Activated effector memory CD4-positive, alpha-beta T cell treated with Interleukin-2 at 50 U/mL for 16 hours (primary cell): Measurements from ENCODE around the gene WWOX.

Experiments
- DNase-seq: peaks from one replicate; pipeline ENCODE4 v3.0.0-alpha.2; 2020

Gene WWOX

DNA sequence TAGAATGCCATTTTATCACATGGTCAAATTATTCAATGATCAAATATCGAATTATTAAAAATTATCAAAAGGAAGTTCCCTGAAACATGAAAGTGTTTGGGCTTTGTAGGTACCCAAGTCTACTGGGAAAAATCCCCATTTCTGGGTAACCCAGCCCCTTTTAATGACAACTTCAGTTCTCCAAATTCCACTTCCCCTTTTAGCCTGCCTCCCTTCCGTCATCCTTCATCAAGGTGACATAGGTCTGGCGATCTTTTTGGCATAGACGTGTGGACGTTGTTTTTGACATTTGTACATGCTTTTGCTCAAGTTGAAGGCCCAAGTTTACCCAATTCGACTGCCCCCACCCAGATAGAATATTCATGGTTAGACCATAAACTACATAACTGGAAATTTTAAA, 840.1 kb downstream of the WWOX start:
- no peak for DNase-seq

DNA sequence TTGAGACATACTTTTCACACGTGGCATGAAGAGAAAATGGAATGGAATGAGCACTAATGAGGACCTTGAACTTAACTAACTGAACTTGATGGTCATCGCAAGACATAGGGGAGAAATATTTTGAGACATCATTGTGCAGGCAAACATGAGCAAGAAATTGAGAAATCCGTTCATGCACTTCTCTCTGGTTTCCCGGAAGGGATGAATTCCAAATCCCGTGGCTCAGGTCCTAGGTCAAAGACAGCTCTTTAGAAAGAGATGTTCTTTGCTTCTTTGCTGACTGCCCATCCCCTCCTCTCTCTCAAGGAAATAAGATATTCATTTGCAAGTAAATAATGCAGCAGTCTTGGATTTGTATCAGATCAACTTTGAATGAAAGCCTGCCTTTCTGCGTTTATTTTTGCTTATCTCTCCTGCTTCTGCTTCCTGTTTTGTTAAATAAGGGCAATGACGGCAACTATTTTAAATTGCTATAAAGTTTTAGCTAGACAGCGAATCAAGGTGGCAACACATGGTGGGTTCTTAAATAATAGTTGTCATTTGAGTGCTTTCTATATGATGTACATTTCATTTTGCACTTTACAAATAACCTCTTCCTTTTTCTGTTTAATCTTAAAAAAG, 843.3 kb downstream of the WWOX start:
- no peak for DNase-seq

DNA sequence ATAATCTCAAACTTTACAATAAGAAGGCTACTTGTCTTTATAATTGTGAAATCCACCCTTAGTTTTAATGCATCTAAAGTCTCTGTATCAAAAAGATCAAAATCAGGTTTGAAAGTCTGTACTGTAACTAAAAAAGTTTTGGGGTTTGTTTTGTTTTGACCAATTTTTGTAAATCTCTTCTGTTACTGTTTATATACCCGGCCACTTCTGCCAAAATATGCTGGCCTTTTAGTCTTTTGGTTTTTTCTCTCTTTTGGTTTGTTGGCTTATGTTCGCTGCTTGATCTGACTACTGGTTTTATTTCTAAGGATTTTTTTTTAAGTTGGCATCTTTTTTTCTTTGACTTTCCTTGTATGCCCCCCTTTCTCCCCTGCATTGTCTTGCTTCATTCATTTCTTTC, 845.9 kb downstream of the WWOX start:
- DNase-seq, result no peak

DNA sequence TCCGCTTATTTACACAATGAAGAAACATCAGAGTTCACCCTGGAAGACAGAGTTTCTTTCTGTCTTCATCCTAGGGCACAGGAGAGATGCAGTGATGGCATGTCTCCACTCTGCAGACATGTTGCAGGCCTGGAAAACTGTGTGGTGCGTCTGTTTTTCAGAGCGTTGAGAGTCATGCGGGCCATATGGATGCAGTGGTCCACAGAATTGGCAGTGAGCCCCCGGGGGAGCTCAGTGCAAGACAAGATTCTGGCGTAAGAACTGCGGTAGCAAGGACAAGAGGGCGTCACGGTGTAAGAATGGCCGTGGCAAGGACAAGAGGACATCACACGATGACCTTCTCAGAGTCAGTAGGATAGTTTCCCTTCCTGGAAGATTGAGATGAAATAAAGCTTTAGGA, 847.1 kb downstream of the WWOX start:
- no peak for DNase-seq

DNA sequence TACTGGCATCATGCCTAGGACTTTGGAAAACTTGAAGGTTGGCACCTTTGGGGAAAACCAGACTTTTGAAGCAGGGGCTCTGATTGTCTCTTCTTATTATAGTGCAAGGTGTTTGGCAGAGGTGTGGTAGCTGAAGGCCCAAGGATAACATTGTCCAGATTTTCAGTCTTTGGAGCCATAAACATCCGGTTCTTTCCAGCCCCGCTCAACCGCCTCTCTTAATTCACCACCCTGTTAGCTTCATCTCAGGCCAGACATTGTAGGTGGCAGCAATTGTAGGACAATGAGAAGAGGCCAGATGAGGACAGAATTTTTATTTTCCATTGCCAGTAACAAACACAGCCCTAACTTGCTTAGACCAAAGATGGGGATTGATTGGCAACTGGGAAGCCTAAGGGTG, 851.3 kb downstream of the WWOX start:
- DNase-seq, result no peak

DNA sequence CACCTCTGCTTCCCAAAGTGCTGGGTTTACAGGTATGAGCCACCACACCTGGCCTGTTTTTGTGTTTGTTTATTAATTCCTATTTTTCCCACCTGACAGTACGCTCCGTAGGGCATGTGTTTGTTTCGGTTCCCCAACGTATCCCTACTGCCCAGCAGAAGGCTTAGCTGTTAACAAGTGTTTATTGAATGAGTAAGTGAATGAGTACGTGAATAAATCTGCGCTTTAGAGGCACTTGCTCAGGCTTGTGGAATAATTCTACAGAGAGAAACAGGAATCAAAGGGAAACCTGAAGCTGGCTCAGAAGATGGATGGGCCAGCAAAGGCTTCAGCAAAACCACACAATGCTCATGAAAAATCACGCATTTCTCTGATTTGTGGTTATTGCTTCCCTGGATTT, 853.2 kb downstream of the WWOX start:
- DNase-seq, result no peak

DNA sequence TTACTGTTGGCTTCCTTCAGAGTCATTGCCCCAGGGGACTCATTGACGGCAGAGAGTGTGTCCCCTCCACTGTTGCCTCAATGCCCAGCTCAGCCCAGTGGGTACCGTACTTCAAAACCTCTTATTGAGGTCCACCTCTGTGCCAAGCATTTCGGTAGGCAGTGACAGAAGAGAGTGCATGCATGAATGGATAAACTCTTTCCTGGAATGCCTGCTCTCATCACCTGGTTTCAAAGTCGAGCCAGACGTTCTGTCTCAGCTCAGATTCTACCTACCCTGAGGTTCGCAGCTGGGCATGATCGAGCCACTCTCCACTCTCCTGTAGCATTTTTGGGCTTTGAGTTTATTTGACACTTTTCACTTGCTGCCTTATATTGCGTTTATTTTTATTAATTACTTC, 854.1 kb downstream of the WWOX start:
- no peak for DNase-seq

DNA sequence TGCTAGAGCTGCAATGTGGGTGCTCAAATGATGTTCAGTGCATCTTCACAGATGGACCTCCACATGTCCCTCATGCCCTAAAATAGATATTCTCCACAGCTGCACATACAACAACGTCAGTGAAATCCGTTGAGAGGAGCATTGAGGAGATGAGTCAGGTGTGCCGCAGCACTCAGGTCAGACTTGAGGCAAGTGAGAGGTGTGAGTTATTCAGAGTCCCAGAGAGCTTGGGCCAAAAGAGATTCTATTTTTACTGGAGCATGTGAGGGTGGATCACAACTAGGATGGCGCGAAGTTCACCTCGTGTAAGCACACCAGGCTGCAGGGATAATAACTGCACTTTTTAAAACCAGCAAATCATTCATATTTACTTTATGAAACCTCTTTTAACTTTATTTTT, 855.8 kb downstream of the WWOX start:
- no peak for DNase-seq

DNA sequence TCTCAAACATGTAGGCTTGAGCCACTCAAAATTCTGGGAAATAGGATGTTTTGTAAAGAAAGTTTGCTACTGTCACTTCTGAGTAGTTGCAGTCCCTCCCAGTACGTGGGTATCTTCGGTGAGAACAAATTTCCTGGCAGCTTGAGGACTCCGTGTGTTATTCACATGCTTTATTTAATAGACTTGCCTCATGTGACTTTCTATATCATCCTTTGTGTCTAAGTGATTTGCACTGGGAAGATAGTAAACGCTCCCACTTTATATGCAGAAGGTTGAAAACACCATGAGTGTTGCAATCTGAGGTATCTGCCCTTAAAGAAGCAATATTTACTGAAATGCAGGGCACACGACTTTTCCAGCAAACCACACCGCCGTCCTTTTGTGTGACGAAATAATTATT, 857.4 kb downstream of the WWOX start:
- no peak for DNase-seq

DNA sequence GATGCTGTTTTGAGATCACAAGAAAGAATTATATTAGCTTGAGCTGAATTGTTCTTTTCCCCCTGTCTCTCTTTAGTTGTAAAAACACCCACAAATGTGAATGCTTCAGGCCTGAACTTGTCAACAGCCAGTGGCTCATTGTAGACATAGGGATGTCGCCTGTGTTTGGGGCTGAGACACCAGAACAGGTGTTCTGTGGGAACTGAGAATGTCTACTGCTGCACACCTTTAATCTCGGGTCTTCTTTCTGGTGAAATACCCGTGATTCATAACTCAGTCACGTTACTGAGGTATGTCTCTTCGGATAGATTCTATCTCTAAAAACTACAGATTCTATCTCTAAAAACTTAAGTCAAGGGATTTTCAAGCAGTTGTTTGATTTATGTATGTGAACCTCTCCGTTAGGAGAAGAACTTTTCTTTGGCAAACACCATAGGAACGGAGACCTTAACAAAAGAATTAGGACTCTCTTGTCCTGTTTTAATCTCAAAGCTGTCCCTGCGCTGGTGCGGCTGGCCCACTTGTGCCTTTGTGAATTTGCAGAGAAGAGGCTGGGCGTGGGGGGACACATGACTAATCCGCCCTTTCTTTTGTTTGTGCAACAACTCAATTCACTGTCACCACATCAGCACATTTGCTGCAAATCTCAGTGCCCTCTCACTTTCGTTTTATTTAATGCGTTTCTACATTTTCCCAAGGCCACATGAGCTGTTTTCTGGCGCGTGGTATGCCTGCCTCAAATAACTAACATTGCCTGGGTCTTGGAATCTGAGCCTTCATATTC, 858.1 kb downstream of the WWOX start:
- no peak for DNase-seq

DNA sequence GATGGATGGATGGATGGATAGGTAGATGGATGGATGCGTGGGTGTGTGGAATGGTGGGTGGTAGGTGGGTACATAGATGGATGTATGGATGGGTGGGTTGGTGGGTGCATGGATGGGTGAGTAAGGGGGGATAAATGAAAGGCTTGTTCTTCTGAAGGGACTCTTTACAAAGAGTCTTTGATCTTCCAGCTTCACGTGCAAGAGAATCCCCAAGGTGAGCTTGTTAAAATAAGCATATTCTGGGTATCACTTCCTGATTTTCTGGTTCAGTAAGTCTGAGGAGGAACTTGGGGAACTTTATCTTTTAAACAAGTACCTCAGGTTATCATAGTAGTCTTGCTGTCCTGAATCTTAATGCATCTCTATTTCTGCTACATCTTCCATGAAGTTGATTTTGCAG, 862.0 kb downstream of the WWOX start:
- no peak for DNase-seq

DNA sequence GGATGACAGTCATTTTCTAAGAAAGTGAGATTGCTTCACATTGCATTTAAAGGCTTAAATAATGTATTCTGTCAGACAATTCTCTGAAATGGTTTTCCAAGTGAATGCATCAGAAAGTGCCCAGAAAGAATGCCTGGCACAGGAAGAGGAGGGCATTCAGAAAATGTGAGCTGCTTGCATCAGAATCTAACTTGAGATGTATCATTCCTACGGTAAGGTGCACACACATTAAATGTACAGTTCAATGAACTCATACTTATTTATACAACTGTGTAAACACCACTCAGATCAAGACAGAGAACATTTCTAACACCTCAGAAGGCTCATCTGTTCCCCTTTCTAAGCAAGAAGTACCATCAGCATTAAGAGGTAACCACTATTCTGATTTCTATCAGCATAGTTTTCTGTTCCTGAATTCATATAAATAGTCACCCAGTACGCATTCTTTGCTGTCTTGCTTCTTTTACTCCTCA, 863.0 kb downstream of the WWOX start:
- no peak for DNase-seq

DNA sequence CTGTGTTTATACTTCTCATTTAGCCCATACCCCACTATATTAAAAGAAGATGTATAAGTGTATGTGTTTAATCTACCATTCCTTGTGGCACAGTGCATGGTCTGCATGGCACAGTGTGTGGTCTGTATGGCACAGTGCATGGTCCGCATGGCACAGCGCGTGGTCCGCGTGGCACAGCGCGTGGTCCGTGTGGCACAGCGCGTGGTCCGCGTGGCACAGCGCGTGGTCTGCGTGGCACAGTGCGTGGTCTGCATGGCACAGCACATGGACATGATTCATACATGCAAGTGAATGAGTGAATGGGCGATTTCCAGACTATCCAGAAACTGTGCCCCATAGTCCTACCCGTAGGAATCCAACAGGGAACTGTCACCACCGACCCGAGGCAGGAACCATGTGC, 868.5 kb downstream of the WWOX start:
- no peak for DNase-seq

DNA sequence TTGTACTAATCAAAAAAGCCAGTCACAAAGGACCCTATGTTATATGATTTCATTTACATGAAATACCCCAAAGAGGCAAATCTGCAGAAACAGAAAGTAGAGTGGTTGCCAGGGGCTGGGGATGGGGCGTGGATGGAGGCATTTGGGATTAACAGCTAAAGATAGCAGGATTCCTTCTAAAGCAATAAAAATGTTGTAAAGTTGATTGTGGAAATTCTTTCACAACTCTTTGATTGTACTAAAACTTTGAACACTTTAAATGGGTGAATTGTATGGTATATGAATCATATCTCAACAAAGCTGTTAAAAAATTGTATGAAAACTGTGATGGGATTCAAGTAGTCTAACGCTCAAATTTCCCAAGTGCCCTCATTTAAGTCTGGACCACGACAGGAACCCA, 870.3 kb downstream of the WWOX start:
- no peak for DNase-seq

DNA sequence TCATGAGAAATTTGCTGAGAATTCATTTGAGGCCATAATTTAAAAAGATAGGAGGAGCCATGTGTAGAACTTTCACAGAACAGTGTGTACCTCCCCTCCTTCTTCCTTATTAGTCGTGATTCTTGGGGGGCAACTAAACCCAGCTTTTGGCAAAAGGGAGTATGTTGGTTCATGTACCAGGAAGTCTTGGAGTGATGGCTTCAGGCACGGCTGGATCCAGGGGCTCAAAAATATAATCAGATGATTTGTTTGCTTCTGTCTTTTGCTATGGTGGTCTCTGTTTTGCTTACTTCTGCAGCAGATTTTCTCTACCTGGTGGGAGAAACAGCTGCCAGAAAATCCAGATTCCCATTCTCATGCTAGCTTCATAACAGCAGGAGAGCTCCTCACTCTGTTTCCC, 871.2 kb downstream of the WWOX start:
- DNase-seq, result no peak

DNA sequence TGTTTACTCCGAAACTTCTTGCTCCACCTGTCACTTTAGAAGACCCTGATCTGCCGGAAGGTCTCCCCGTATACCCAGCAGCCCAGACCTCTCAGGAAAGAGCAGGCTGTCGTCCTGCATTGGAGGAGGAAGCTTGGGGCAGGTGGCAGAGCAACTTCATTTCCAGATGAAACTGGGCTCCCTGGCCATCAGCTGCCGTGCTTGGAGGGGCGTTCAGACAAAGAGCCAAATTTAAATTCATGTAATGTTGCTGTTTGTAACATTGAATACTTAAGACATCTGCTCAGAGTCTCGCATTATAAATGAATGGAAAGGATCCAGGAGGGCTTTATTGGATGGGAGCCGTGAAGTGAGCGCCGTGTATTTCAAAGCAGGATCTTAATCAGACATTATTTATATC, 872.6 kb downstream of the WWOX start:
- no peak for DNase-seq

DNA sequence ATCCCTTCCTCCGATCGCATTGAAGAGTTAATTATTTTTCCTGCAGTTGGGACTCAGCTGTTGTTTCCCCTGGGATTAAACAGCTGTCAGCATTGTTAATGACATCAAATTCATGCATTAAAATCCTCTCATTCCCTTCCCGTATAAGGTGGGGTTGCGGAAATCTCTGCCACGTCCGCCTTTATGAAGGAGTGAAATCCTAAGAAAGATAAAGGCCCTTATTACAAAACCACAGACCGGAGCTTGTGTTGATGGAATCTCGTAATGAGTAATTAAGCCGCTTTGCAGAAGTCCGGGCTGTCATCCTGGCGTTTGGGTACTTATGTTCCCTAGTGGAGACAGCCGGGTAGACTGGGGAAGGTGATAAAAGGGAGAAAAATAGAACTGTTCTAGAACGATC, 873.5 kb downstream of the WWOX start:
- DNase-seq, result no peak

DNA sequence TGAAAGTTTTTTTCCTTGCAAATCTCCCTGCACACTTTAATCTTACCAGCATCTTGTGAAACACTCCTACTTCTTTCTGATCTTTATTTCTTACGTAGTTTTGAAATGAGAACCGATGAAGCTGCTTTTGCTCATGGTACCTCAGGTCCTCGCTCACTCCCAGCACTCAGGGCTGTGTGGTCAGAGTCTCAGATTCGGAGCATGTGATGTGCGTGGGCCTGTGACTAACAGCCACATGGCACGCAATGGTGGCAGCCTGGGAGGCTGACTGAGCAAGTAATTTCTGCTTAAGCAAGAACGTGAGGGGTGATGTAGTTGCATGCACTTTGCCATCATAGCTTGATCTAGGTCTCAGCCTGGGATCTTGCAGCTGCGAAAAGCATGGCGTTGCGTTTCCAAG, 876.8 kb downstream of the WWOX start:
- DNase-seq, result no peak

DNA sequence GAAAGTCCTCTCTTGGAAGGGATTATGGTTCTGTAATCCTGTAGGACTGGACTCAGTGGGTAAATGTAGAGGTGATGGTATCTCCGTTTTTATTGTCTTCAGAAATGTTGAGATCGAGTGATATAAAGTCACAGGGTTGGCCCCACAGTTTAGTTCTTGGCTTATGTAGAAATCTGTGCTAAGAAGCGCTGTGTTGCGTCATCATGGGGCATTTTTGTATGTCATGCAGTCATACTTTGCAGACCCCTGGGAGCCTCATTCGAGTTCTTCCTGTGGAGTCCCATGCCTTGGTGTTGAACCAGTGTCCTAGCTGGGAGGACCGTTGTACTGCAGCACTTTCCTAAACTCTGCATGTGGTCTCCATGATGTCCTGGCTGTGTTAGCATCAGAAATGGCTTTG, 881.4 kb downstream of the WWOX start:
- no peak for DNase-seq

DNA sequence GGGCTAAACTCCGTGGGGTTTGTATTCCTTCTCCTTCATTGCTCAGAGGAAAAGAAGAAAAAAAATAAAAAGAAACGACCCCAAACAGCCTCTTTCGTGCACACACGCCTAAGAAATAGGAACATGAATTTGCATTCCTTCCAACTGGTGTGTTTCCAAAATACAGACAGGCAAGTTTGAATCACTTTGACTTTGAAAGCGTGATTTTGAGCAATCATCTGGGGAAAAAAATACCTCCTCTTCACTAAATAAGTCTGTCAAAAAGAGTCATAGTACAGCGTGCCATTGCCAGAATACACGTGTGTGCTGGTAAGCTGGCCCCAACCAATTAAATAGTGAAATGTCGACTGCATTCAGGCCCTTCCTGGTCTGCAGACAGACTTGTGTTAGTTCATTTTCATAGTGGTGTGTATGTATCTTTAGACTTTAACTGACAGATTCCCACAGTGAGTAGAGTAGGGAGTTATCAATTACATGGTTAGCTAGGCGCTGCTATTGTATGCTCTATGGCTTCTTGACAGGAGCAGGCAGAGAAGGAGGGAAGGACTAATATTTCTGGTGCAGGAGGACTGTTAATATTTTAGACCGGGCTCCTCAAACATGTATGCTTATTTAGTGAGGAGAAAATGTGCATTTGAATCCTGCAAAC, 882.8 kb downstream of the WWOX start:
- no peak for DNase-seq

DNA sequence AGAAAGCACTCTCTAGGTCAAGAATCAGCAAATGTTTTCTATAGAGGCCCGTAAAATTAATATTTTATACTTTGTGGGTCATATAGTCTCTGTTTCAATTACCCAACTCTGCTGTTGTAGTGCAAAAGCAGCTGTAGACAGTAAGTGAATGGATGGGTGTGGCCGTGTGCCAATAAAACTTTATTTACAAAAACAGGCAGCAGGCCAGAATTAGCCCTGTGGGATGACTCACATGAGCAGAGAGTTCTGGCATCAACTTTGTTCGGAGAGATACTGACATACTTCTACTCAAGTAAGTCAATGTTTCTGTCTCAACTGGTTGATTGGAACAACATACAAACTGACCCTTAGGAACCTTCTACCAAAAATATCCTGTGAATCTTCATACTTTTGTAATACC, 884.9 kb downstream of the WWOX start:
- DNase-seq, result no peak

DNA sequence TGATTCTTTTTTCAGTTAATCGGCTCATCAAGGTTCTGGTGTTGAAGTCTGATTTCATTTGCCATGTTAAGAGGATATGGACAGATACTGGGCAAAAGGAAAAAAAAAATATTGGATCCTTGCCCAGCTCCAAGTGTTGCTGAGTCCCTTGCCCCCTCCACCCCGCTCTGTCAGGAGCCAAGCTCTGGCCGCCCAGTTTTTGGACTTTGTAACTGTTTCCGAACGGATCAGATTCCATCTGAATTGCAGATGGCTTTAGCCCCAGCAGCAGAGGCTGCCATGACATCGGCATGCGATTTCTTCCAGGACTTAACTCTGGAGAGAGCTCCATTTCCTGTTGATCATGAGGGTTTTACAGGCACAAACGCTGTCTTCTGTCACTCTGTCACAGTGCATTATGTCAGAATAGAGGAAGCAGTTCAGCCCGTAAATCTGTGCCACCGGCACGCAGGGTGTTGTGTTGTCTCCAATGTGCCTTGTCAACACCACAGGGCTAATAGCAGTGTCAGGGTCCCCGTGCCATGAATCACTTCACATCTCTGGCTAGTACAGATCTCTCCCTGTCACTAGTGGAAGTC, 885.5 kb downstream of the WWOX start:
- no peak for DNase-seq

DNA sequence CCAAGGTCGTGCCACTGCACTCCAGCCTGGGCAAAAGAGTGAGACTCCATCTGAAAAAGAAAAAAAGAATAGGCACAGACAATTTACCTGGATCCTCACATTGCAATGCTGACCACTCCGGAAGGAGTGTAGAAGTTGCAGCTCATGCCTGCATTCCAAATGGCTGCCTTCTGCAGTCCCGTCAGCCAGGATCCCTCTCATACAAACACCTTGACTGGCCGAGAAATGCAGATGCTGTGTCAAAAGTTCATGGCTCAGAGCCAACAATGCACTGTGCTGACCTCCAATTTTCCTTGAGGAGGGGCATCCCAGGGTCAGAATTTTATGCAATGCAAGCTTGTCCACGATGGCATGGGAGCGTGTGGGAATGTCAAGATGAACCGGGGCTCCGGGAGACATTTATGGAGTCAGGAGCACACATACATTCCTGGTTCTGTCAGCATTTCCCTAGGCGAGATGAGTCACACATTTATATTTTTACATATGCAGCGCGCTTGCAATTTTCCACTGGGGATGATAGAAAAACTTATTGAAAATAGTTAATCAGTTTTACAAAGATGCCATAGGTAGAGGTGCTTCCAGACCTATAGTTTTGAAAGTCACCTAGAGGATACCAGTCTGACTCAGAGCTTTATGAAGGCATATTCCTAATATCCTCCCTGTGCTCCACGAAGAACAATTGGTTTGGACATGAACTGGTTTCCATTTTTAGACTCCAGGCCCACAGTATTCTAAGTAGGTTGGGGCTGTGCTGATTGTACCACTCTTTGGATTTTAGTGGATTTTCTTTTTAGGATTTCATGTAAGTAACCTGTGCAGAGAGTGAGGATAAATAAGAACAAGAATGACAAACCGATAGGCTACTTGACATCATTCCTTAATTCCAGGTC, 886.5 kb downstream of the WWOX start:
- DNase-seq, result no peak
